ENCODE results near the gene ROBO2. TPM values are rescaled to one million over a fixed set of nuclear protein-coding genes. Genes with fewer than 3 reads are reported as not detected.

ROBO2 gene
- total RNA-seq, 1 experiment from 2014 or later = 4.4 TPM

DNA sequence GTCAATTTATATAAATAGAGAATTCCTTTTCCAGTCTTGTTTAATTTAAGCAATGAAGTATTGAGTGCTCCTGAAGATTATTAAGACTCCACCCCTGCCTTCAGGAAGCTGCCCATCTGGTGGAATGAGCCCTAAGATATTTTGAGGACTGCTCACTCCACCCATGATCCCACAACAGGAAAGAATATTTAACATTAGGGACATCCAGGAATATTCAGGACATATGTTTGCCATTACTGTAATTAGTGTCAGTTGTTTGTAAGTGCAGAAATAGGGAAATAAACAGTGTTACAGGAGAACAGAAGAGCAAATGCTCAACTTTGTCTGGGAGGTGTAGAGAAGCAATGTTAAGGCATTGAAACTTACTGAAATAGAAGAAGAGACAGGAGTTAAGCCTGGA, 375.0 kb downstream of the ROBO2 start:
- H3K36me3 ChIP-seq (replicated peaks; ENCODE audit: control insufficient read depth, insufficient read depth, low read length) = no peaks in the 10 kb centered on the region
- DNase-seq = no peak
- H3K27me3 ChIP-seq (ENCODE audit: control insufficient read depth, insufficient read depth, low read length) = no peaks in the 10 kb centered on the region; the same call in 1 of the 2 replicates
- H3K4me3 ChIP-seq (ENCODE audit: insufficient read depth, low read depth, low read length) = no peak overlapping the region

- Histone ChIP-seq H3K4me3 (ENCODE audit: insufficient read depth, low read depth, low read length) (no peak overlapping the region), H3K36me3 (replicated peaks; ENCODE audit: control insufficient read depth, insufficient read depth, low read length) (no peaks in the 10 kb centered on the region), H3K27me3 (ENCODE audit: control insufficient read depth, insufficient read depth, low read length) (no peaks in the 10 kb centered on the region)
- no peak for DNase-seq
Measured at GRCh38 chr3:77420336-77420735, 380.4 kb downstream of the ROBO2 start.

DNA sequence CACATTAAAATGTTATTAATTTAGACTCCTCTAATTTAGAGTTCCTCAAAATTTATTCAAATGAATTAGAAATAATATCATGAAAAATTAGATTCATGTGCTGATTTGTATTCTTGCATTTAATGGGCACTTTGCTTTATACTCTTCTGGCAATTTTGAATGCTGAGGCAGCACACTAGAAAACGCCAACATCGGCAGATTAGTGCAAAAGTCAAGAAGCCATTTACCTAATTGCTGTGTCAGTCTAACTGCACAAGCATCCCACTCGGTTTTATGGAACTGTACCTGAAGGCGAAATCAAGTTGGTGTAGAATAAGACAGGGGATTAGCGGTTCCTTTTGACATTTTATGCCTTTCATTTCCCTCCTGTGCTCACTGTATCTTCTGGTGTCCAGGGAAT, 382.0 kb downstream of the ROBO2 start:
- no peak overlapping the region for H3K4me3 ChIP-seq (ENCODE audit: insufficient read depth, low read depth, low read length)
- no peaks in the 10 kb centered on the region for H3K27me3 ChIP-seq (ENCODE audit: control insufficient read depth, insufficient read depth, low read length)
- DNase-seq = no peak
- H3K36me3 ChIP-seq (replicated peaks; ENCODE audit: control insufficient read depth, insufficient read depth, low read length) = no peaks in the 10 kb centered on the region

DNA sequence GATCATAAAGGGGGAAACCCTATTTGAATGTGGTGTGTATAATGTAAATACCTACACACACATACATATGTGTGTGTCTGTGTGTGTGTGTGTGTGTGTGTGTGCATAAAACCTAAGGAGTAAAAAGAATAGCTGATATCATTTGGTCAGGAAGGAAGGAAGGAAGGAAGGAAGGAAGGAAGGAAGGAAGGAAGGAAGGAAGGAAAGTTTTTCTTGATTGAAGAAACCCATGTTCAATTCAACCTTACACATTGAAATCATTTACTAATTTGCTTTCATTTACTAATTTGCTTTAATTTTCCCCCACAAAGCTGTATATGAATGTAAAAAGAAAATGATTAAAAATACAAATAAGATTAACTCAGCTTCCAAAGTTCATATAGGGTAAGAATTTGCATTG, 386.6 kb downstream of the ROBO2 start:
- no peaks in the 10 kb centered on the region for H3K36me3 ChIP-seq (replicated peaks; ENCODE audit: control insufficient read depth, insufficient read depth, low read length)
- no peaks in the 10 kb centered on the region for H3K27me3 ChIP-seq (ENCODE audit: control insufficient read depth, insufficient read depth, low read length)
- no peak for DNase-seq
- no peak overlapping the region for H3K4me3 ChIP-seq (ENCODE audit: insufficient read depth, low read depth, low read length)

GRCh38 chr3:77427528-77427927, 387.6 kb downstream of the ROBO2 start:
- DNase-seq = no peak
- no peaks in the 10 kb centered on the region for H3K36me3 ChIP-seq (replicated peaks; ENCODE audit: control insufficient read depth, insufficient read depth, low read length)
- no peaks in the 10 kb centered on the region for H3K27me3 ChIP-seq (ENCODE audit: control insufficient read depth, insufficient read depth, low read length)
- no peak overlapping the region for H3K4me3 ChIP-seq (ENCODE audit: insufficient read depth, low read depth, low read length)

DNA sequence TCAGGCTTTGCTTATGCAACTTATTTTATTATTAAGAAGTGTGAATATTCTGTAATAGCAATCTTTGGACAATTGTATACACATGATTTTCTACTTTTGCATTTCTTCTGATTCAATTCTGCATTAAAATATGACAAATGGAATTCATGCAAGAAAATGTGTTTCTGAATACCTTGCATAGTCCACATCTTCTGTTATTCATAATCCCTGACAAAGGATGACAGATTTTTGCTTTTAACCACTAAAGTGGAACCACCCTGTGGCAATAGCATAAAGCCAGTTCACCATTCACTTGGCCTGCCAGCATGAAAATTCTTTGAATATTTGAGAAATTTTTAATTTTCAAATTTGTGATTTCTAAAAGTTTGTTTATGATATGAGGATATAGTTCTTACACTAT, 397.0 kb downstream of the ROBO2 start:
- Histone ChIP-seq H3K4me3 (ENCODE audit: insufficient read depth, low read depth, low read length) (no peak overlapping the region), H3K36me3 (replicated peaks; ENCODE audit: control insufficient read depth, insufficient read depth, low read length) (no peaks in the 10 kb centered on the region), H3K27me3 (ENCODE audit: control insufficient read depth, insufficient read depth, low read length) (no peaks in the 10 kb centered on the region)
- no peak for DNase-seq

- Histone ChIP-seq H3K27me3 (ENCODE audit: control insufficient read depth, insufficient read depth, low read length) (no peaks in the 10 kb centered on the region), H3K36me3 (replicated peaks; ENCODE audit: control insufficient read depth, insufficient read depth, low read length) (no peaks in the 10 kb centered on the region), H3K4me3 (ENCODE audit: insufficient read depth, low read depth, low read length) (no peak overlapping the region)
- DNase-seq = no peak
Measured at GRCh38 chr3:77446084-77446483, 406.2 kb downstream of the ROBO2 start.

DNA sequence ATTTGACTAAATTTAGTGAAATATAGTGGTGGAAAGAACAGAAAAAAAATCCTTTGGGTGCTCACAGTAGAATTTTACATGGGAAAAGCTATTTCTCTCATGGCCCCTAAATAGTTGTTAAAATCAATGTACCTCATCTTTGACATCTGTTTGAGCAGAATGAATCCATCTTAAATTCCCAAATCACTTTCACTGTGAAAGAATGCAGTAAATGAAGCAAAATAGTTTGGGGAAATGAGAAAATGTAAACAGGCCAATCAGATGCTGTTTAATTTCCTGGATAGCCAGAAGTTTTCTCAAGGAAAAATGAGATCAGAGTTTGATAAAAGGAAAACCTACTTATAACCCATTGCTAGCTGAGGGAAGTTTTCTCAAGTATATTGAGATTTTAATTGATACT, 406.9 kb downstream of the ROBO2 start:
- Histone ChIP-seq H3K4me3 (ENCODE audit: insufficient read depth, low read depth, low read length) (no peak overlapping the region), H3K27me3 (ENCODE audit: control insufficient read depth, insufficient read depth, low read length) (no peaks in the 10 kb centered on the region), H3K36me3 (replicated peaks; ENCODE audit: control insufficient read depth, insufficient read depth, low read length) (no peaks in the 10 kb centered on the region)

GRCh38 chr3:77449459-77450350, 409.8 kb downstream of the ROBO2 start:
- Histone ChIP-seq H3K4me3 (ENCODE audit: insufficient read depth, low read depth, low read length) (no peak overlapping the region), H3K36me3 (replicated peaks; ENCODE audit: control insufficient read depth, insufficient read depth, low read length) (no peaks in the 10 kb centered on the region), H3K27me3 (ENCODE audit: control insufficient read depth, insufficient read depth, low read length) (no peaks in the 10 kb centered on the region)
- no peak for DNase-seq

More for the DNA sequence above, 406.9 kb downstream of the ROBO2 start:
- no peak for DNase-seq

DNA sequence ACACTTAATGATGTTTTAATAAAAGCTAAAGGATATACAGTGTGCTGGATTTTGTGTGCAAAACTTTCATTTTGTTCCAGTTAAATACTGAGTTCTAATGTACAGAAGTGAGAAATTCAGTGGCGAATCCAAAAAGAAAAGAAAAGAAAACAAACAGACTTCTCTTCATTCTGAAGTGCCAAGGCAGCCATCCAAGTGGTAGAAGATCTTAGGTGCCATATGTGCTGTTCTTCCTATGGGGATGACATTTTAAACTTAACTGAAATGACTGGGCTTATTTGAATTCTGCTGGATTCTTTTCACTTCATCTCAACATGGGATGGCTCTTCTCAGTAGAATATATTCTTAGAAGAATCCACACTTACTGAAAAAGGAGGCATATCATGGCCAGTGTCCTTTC, 416.5 kb downstream of the ROBO2 start:
- no peak overlapping the region for H3K4me3 ChIP-seq (ENCODE audit: insufficient read depth, low read depth, low read length)
- no peaks in the 10 kb centered on the region for H3K27me3 ChIP-seq (ENCODE audit: control insufficient read depth, insufficient read depth, low read length)
- no peaks in the 10 kb centered on the region for H3K36me3 ChIP-seq (replicated peaks; ENCODE audit: control insufficient read depth, insufficient read depth, low read length)
- DNase-seq = no peak

- Histone ChIP-seq H3K4me3 (ENCODE audit: insufficient read depth, low read depth, low read length) (no peak overlapping the region), H3K27me3 (ENCODE audit: control insufficient read depth, insufficient read depth, low read length) (no peaks in the 10 kb centered on the region), H3K36me3 (replicated peaks; ENCODE audit: control insufficient read depth, insufficient read depth, low read length) (no peaks in the 10 kb centered on the region)
- DNase-seq = no peak
Measured at GRCh38 chr3:77456906-77457305, 417.0 kb downstream of the ROBO2 start.

DNA sequence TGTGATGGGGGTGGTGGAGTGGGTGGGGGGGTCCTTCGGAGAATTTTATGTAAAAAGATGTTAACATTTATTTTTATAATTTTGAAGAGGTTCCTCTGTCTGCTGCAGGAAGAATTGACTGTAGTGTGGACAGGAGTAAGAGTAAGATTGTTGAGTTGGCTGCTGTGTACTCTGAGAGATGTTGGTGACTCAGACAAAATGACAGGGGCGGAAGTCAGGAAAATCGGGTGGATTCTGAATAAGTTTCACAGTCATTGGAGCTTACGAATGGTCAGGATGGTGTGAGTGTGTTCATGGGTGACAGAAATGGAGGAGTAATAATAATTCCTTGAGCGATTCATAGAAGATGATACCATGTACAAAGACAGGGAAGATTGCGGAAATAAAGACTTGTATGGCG, 420.0 kb downstream of the ROBO2 start:
- H3K27me3 ChIP-seq (ENCODE audit: control insufficient read depth, insufficient read depth, low read length) = no peaks in the 10 kb centered on the region
- no peaks in the 10 kb centered on the region for H3K36me3 ChIP-seq (replicated peaks; ENCODE audit: control insufficient read depth, insufficient read depth, low read length)
- H3K4me3 ChIP-seq (ENCODE audit: insufficient read depth, low read depth, low read length) = no peak overlapping the region
- DNase-seq = no peak

- H3K4me3 ChIP-seq (ENCODE audit: insufficient read depth, low read depth, low read length) = no peak overlapping the region
Measured at GRCh38 chr3:77460326-77460725, 420.4 kb downstream of the ROBO2 start.

GRCh38 chr3:77462951-77463350, 423.1 kb downstream of the ROBO2 start:
- no peaks in the 10 kb centered on the region for H3K27me3 ChIP-seq (ENCODE audit: control insufficient read depth, insufficient read depth, low read length)
- no peaks in the 10 kb centered on the region for H3K36me3 ChIP-seq (replicated peaks; ENCODE audit: control insufficient read depth, insufficient read depth, low read length)
- H3K4me3 ChIP-seq (ENCODE audit: insufficient read depth, low read depth, low read length) = no peak overlapping the region
- no peak for DNase-seq

More at GRCh38 chr3:77460326-77460725, 420.4 kb downstream of the ROBO2 start:
- H3K27me3 ChIP-seq (ENCODE audit: control insufficient read depth, insufficient read depth, low read length) = no peaks in the 10 kb centered on the region
- no peaks in the 10 kb centered on the region for H3K36me3 ChIP-seq (replicated peaks; ENCODE audit: control insufficient read depth, insufficient read depth, low read length)
- DNase-seq = no peak

- Histone ChIP-seq H3K4me3 (ENCODE audit: insufficient read depth, low read depth, low read length) (no peak overlapping the region), H3K36me3 (replicated peaks; ENCODE audit: control insufficient read depth, insufficient read depth, low read length) (no peaks in the 10 kb centered on the region), H3K27me3 (ENCODE audit: control insufficient read depth, insufficient read depth, low read length) (no peaks in the 10 kb centered on the region)
- no peak for DNase-seq
Measured at GRCh38 chr3:77464111-77464688, 424.3 kb downstream of the ROBO2 start.

All from H7 (cell line).